ENCODE results near the gene REG4.

DNA sequence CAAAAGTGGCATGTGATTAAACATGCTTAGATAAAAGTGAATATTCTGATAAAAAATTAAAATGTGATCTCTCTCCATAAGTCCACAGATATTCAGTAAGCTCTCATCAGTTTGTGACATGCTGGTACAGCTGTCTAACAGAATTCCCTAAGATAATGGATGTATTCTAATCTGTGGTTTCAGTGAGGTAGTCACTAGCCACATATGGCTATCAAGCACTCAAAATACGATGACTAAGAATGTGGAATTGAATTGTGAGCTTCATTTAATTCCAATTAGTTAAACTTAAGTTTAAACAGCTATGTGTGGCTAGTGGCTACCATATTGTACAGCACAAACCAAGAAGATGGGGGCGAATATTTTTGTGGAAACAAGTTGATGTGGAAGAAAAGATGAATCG lies 4.1 kb upstream of the REG4 start:
- TF ChIP-seq, protein P1, sequence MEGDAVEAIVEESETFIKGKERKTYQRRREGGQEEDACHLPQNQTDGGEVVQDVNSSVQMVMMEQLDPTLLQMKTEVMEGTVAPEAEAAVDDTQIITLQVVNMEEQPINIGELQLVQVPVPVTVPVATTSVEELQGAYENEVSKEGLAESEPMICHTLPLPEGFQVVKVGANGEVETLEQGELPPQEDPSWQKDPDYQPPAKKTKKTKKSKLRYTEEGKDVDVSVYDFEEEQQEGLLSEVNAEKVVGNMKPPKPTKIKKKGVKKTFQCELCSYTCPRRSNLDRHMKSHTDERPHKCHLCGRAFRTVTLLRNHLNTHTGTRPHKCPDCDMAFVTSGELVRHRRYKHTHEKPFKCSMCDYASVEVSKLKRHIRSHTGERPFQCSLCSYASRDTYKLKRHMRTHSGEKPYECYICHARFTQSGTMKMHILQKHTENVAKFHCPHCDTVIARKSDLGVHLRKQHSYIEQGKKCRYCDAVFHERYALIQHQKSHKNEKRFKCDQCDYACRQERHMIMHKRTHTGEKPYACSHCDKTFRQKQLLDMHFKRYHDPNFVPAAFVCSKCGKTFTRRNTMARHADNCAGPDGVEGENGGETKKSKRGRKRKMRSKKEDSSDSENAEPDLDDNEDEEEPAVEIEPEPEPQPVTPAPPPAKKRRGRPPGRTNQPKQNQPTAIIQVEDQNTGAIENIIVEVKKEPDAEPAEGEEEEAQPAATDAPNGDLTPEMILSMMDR (IDR thresholded peaks at IDR 0.05) = no peak
- no peak for TF ChIP-seq EZH2 (IDR thresholded peaks at IDR 0.05; ENCODE audit: borderline replicate concordance, insufficient read depth, low read depth, low read length, poor library complexity, severe bottlenecking)

Measured in B cell (primary cell).